GM18502 (cell line): ENCODE data around the gene TFAP2C.
"Not testable (repeated sequence)": the region's sequence is repeated elsewhere in the genome, so short reads cannot be mapped to it uniquely, and the experiment has no call there.

ENCODE experiments used
- ATAC-seq: cut with Tn5 transposase; IDR thresholded peaks from one replicate; pipeline ENCODE4 v1.9.1; 2021; ENCODE audit warnings: mild to moderate bottlenecking; ENCODE audit not compliant: unreplicated experiment, poor library complexity

The TFAP2C gene

DNA sequence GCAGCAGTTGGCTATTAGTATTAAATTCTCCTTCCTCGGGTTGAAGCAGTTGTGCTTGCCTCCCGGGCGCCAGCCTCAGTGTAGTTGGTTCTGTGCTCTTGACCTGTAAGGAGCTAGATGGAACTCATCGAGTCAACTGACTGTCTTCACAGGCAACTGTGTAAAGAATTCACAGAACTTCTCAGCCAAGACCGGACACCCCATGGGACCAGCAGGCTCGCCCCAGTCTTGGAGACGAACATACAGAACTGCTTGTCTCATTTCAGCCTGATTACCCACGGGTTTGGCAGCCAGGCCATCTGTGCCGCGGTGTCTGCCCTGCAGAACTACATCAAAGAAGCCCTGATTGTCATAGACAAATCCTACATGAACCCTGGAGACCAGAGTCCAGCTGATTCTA is 8.5 kb downstream of the TFAP2C start:
- ATAC-seq, result no peak

DNA sequence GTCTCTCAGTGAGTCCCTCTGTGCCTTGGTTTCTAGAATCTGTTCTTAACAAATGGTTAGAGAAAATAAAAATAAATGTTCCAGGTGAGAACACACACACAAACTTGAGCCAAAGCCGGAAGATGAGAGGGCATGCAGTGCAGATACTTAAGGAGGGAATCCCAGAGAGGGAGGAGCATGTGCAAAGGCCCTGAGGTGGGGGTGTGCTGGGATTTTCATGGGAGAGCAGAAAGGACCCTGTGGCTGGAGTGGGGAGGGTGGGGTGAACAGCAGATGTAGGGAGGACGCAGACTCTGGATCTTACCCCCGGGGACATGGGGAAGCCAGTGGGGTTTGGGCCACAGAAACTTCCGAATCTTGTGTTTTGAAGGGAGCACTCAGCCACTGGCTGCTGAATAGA is 17.5 kb downstream of the TFAP2C start:
- ATAC-seq, result no peak

DNA sequence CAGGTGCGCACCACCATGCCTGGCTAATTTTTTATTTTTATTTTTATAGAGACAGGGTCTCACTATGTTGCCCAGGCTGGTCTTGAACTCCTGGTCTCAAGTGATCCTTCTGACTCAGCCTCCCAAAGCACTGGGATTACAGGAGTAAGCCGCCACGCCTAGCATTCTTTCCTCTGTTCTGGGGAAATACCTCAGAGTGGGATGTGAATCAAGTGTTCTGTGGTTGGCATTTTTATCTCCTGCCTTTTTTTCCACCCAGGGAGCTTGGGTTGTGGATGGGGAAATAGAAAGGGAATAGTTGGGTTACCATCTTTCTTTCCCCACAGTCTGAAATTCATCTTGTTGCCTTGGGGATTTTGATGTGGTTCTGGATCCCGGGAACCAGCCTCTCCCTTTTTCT is 24.1 kb downstream of the TFAP2C start:
- no peak for ATAC-seq

DNA sequence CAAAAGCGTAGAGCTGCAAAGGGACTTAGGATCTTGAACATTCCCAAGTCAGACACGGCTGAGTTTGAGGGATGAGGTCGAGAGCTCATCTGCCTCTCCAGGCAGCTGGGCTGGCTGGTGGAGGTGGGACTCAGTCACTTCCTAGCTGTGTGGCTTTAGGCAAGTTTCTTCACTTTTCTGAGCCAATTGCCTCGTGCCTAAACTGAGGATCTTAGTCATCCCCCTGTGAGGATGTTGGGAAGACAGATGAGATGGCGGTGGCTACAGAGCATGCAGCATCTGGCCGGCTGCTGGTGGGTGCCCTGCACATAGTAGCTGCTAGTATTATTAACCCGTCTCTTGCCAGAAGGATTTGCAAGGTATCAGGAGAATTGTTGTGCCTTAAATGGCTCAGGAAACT is 27.5 kb downstream of the TFAP2C start:
- no peak for ATAC-seq

DNA sequence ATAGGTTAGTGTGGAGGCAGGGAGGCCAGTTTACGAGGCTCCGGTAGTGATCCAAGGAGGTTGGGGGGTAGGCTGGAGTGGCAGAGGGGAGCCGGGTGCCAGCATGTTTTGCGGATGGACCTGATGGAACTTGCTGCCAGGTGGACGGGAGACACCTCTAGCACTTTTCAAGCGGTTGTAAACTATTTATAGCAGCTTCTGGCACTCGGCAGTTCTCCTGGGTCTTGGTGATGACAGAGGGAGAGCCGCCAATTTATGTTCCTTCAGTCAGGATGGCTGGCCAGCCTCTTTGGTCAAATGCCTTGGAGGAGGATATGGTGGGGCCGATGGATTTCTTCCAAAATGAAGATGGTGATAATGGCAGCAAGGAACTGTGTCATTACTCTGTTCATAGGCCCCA is 28.8 kb downstream of the TFAP2C start:
- no peak for ATAC-seq

DNA sequence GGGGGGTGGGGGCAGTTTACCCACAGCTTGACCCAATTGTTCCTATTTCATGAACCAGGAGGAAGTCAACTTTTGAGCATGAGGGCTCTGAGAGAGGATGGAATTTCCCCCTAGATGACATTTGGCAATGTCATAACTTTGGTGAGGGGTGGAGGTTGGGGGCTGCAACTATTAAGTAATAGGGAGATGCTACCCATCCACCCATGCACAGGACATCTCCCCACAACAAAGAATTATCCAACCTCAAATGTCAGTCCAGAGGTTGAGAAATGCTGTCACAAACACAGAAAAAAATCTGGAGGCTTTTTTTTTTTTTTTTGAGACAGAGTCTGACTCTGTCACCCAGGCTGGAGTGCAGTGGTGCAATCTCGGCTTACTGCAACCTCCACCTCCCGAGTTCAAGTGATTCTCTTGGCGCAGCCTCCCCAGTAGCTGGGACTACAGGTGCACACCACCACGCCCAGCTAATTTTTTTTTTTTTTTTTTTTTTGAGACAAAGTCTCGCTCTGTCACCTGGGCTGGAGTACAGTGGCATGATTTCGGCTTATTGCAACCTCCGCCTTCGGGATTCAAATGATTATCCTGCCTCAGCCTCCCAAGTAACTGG is 29.3 kb downstream of the TFAP2C start:
- ATAC-seq, result not testable (repeated sequence)

DNA sequence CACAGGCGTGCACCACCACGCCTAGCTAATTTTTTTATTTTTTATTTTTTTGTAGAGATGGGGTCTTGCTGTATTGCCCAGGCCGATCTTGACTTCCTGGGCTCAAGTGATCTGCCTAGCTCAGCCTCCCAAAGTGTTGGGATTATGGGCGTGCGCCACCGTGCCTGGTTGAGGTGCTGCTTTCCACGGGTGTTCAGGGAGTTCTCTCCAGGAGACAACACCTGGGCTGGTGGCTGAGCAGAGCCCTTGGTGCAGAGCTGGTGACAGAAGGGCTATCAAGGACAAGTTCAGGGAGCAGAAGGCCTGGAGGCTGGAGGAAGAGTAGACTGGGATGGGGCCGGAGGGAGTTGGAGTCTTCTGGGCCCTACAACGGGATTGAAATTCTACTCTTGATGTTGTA is 34.6 kb downstream of the TFAP2C start:
- ATAC-seq, result no peak

DNA sequence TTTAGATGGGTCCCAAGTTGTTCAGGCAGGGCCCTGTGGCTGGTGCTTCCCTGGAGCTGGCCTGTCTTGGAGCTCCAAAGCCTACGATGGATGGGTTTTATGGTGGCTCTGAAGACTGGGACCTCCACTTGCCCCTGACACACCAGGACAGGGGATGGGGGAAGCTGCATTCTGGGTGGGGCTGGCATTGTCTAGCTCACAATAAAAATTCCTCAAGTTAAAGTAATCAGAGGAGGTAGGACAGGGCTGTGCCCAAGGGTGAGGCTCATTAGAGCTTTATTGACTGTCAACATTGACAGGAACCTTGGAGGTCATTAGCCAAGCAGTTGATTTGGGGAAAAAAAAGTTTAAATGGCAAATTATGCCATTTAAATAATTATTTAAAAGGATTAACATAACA is 35.7 kb downstream of the TFAP2C start:
- ATAC-seq, result no peak

DNA sequence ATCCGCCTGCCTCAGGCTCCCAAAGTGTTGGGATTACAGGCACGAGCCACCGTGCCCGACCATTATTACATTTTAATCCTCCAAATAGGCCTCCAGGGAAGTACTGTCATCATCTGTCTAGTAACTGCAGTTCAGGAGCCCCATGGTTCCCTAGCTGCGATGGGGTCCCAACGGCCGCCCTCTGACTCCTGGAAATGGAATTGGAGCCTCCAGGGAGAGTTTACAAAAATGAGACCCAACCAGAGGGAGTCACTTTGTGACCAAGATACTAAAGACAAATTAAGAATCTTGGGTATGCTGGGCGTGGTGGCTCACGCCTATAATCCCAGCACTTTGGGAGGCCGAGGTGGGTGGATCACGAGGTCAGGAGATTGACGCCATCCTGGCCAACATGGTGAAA is 36.7 kb downstream of the TFAP2C start:
- ATAC-seq, result no peak

DNA sequence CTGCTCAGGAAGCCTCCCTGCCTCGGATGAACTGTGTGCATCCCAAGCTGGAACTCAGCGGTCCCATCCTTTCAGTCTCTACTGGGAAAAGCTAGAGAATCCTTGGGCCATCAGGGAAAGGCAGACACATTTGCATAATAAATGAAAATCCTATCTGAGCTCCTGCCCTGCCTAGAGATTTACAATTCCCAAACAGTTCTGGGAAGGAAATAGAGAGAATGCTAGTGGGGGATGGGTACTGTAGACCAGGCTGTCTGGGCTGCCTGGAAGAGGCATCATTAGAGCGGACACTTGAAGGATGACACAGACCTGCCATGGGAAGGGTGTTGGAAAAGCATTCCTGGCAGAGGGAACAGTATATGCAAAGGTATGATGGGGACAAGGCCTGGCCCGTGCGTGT is 44.3 kb downstream of the TFAP2C start:
- ATAC-seq, result no peak

DNA sequence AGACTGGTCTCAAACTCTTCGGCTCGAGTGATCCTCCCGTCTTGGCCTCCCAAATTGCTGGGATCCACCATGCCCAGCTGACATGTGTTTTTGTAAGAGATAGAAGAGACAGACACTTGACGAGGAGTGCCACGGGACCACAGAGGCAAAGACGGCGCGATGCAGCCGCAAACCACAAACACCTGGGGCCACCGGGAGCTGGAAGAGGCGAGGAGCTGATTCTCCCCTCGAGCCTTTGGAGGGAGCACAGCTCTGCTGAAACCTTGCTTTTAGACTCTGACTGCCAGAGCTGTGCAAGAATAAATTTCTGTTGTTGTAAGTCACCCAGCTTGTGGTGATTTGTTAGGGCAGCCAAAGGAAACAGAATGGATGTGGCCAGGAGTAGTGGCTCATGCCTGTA is 46.9 kb downstream of the TFAP2C start:
- no peak for ATAC-seq

DNA sequence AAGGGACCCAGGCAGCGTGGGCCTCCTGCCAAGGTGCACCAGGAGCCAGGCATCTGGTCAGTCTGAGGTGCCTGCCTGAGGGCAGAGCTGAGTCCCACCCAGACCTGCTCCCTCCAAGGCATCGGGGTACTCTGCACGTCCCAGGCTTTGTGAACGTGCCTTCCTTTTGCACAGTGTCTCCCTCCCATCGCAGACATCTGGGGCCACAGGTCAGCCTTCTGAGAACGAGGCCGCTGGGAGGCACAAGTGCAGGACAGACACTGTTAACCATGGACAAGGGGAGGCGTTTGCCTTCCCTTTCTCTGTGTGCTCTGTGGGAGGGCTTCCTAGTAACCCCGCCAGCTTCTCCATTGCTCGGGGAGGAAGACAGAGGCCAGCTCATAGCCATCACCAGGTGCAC is 47.6 kb downstream of the TFAP2C start:
- no peak for ATAC-seq

DNA sequence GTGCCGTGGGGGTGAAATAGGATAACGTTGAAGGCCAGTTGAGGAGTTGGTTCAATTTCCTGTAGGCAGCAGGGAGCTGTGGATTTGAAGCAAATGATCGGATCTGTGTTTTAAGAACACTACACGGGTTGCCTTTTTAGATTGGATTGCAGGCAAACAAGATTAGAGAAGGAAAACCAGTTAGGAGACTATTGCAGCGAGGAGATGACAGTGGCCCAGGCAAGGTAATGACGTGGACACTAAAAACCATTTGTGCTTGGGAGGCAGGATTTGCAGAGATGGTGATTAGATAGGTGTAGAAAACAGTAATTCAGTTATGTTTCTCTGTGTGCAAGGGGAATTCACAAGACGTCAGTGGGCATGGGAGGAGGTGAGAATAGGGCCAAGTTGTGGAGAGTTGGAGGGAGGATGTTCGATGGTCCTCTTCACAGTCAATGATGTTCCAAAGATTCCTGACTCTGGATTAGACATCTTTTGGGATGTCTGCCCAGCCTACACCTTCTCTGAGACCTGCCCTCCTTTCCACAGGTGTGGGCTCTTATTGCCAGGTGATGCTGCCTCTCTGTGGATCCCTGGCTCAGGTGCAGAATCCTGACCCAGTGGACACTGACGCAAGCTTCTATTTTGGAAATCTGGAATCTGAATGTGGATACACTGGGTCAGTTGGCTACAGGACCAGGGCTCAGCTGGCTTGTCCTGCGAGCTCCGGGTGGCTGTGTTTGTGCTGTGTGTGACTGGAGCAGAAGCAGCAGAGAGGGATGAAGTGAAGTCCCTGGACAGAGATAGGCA is 54.2 kb downstream of the TFAP2C start:
- ATAC-seq, result no peak

DNA sequence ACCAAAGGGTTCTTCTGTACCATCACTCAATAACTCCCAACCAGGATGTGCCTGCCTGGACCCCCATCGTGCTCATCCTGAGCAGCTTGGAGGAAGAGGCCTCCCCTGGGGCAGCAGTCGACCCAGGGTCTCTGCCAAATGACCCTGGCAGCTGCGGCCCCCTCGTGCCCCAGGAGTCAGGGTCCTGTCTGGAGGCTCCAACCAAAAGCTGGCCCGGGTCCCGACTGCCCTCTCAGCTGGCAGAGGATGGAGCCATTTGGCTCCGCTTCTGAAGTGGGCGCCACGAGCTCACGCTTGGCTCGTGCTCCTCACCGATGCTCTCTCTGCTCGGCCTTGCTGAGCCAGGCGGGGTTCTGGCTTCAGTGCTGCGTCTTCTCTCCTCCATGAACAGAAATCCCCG is 56.8 kb downstream of the TFAP2C start:
- ATAC-seq, result no peak

DNA sequence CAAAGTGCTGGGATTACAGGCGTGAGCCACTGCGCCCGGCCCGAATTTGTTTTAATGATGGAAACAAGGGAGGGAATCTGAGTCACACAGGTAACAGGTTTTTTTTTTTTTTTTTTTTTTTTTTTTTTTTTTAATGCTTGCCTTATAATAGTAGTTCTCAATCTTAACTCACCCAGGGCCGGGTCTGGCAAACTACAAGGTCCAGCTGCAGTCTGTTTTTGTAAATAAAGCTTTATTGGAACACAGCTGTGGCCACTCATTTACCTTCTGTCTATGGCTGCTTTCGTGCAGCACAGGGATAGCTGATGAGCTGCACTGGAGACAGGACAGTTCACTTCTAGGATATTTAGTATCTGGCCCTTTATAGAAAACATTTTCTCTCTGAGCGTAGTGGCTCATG is 58.0 kb downstream of the TFAP2C start:
- no peak for ATAC-seq

DNA sequence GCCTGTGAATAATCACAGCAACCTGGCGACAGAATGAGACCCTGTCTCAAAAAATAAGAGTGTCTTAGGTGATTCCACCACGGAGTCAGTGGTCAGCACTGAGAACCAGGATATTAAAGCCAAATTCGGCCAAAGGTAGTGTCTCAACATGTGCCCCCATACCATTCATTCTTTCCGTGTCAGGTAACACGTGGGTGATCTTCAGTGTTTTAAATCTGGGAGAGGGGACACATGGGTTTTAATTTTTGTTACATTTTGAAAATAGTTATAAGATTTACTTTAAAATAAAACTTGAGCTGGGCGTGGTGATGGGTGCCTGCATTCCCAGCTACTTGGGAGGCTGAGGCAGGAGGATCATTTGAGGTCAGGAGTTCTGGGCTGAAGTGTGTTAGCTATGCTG is 59.0 kb downstream of the TFAP2C start:
- no peak for ATAC-seq
